HTERT RPE-1 (cell line): Measurements from ENCODE around the gene COPZ1.
"Not testable (repeated sequence)": the region's sequence is repeated elsewhere in the genome, so short reads cannot be mapped to it uniquely, and the experiment has no call there.

Experiments
- in situ Hi-C: fragments of 300-500 bp; cut with MboI; formaldehyde crosslinking; loops from 4 replicates; pipeline ENCODE4 v1.14.3; 2020; ENCODE audit warnings: low sequenced_read_pairs

Gene COPZ1

GRCh38 chr12:54294152-54294952 is 30.6 kb upstream of the COPZ1 start:
- in situ Hi-C loops, result no loop called here

DNA sequence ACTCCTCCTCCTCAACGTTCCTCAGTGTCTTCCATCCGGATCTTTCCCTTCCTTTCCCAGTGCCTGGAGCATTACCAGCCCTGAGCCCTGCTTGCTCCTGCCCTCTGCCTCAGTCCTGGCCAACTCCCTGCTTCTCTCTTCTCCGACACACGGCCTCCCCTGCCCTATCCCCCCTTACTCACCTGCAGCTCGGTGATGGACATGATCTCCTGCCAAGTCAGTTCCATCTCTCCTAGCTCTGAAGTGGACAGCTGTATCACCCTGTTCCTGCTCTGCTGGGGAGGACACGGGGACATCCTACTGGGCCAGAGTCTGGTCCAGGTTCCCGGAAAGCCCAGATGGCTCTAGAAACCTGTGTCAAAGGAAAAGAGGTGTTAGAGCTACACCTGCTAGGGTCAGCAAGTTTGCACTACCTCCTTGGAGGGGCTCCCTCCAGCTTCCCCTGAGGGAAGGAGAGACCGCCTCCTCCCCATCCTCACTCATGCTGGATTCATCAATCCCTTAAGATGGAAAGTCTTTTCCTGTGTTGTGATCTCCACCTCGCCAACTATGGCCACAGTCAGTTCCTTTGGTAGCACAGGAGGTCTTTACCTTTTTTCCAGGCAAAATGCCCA is 29.9 kb upstream of the COPZ1 start:
- in situ Hi-C loops, result no loop called here

DNA sequence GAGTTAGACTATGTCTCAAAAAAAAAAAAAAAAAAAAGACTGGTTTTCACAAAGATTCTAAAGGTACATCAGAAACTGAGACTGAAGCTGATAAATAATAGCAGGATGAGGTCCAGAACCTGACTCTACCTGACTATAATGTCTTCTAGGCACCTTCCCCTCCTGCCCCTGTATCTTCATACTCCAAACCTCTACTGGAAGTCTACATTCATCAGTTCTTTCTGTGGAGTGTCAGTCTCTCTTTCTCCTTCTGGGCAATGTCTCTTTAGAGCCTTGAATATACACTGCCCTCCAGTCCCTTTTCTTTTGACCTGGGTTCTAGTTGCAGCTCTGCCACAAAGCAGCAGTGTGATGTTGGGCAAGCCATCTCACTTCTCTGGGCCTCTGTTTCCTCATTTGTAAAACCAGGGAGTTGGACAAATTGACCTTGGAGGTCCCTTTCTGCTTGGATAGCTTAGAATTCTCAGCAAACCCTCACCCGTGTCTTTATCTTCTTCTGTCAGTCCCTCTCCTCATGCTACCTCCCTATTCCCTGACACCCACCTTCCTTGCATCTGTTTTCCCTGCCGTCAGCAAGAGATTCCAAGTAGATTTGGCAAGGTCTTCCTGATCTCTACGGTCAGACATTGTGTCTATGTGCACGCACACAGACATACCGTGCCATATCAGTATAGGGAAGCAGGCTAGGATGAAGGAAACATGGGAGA is 28.4 kb upstream of the COPZ1 start:
- in situ Hi-C loops, result no loop called here

DNA sequence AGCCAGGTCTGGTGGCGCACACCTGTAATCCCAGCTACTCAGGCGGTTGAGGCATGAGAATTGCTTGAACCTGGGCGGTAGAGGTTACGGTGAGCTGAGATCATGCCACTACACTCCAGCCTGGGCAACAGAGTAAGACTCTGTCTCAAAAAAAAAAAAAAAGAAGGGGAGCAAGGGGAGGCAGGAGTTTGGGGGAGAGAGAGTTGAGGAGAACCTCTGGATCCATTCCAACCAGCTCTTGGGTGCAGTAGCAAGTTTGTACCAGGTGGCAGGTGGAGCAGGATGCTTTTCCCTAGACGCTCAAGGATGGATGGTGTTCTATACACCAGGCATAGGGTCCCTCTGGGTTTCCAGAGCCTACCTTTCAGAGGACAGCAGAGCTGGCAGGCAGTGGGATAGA is 26.0 kb upstream of the COPZ1 start:
- in situ Hi-C loops, result no loop called here

- in situ Hi-C loops, result no loop called here
Measured at GRCh38 chr12:54299515-54300224, 25.3 kb upstream of the COPZ1 start.

DNA sequence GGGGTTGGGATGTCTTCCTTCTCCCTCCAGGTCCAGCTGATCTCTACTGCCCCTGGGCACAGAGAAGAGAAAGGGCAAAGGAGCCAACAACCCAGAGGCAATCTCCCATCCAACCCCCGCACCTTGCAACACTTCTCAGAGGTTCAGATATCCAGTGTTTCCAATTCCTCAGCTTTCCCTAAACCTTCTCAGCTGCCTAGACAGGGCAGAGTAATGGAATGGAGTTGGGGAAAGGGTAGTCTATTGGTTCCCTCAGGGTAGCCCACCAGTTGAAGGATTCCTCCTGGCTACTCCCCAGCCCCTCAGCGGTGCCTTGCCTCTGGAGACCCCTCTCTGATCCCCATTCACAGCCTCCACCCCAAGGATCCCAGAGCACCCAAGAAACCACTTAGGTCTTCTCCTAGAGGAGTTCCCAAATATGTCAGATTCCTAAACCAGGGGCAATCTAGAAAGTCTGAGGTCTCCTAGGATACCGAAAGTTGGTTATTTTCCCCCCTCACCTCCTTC is 24.7 kb upstream of the COPZ1 start:
- in situ Hi-C loops, result no loop called here

GRCh38 chr12:54300732-54301427 is 24.1 kb upstream of the COPZ1 start, which contains the start of gene NFE2:
Gene NFE2 (minus strand): TSS chr12:54301015. CDS start chr12:54295248, 5,767 bp downstream.
- in situ Hi-C loops, result no loop called here

GRCh38 chr12:54301428-54302048 is 23.4 kb upstream of the COPZ1 start:
- in situ Hi-C loops, result no loop called here

DNA sequence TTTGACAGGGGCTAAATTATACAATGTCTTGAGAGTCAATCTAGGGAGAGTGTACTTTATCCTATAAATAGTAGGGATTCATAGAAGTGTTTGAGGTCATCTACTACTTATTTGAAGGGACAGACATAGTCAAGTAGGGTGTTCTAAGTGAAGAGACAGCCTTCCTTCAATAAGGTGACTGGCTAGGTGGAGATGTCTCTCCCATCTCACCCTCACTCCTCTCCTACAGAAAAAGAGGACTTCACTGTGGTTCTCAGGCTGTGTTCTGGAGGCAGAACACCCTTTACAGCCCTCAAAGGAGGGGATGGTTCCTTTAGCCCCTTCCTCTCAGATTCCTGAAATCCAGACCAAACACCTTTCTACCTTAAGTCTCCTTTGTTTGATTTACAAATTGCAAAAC is 21.3 kb upstream of the COPZ1 start:
- in situ Hi-C loops, result no loop called here

- in situ Hi-C loops, result no loop called here
Measured at GRCh38 chr12:54304187-54304810, 20.6 kb upstream of the COPZ1 start.

GRCh38 chr12:54306925-54307741 is 17.8 kb upstream of the COPZ1 start:
- in situ Hi-C loops, result no loop called here

GRCh38 chr12:54311051-54311450 is 13.9 kb upstream of the COPZ1 start:
- in situ Hi-C loops, result no loop called here

DNA sequence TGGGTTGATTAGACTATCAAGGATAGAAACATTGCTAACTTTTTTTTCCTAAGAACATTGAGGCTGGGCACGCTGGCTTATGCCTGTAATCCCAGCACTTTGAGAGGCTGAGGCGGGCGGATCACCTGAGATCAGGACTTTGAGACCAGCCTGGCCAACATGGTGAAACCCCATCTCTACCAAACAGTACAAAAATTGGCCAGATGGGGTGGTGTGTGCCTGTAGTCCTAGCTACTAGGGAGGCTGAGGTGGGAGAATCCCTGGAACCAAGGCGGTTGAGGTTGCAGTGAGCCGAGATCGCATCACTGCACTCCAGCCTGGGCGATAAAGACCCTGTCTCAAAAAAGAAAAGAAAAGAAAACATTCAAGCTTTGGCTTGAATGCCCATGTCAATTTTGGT is 12.6 kb upstream of the COPZ1 start:
- in situ Hi-C loops, result not testable (repeated sequence)

DNA sequence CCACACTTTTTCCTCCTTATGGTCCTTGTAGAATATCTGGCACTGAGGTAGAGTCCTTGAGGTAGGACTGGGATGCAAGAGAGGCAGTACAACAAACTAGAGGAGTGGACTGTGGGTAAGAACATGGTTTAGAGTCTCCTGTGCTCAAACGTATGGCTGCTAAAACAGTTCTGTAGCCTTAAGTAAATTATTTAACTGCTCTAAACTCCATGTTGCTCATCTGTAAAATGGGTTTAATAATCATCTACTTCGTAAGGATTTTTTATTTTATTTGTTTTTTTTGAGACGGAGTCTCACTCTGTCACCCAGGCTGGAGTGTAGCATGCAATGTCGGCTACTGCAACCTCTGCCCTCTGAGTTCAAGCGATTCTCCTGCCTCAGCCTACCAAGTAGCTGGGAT is 3.6 kb upstream of the COPZ1 start:
- in situ Hi-C loops, result no loop called here

GRCh38 chr12:54325442-54326109 is 645 bp downstream of the COPZ1 start:
- in situ Hi-C loops, result not testable (repeated sequence)

GRCh38 chr12:54328595-54329337 is 3.8 kb downstream of the COPZ1 start:
- in situ Hi-C loops, result no loop called here

GRCh38 chr12:54329759-54330158 is 4.8 kb downstream of the COPZ1 start:
- in situ Hi-C loops, result no loop called here
